Stimulated activated CD4-positive, alpha-beta T cell treated with anti-CD3 and anti-CD28 coated beads, Interleukin-4, amount 100 ng/mL, for 1 hour (primary cell): ENCODE measurements around the gene TBL1XR1.
A peak's percentile ranks its signal among the peaks of the same experiment; 100 is the strongest.
"Not testable (repeated sequence)": the region's sequence is repeated elsewhere in the genome, so short reads cannot be mapped to it uniquely, and the experiment has no call there.

ENCODE experiments used
- DNase-seq: peaks from one replicate; pipeline ENCODE4 v3.0.0-alpha.2; 2020

Gene TBL1XR1

GRCh38 chr3:177056927-177057326 lies 140.4 kb downstream of the TBL1XR1 start:
- DNase-seq = no peak

GRCh38 chr3:177055605-177056571 lies 141.4 kb downstream of the TBL1XR1 start:
- no peak for DNase-seq

GRCh38 chr3:177053107-177053506 lies 144.2 kb downstream of the TBL1XR1 start:
- no peak for DNase-seq

GRCh38 chr3:177051411-177051810 lies 145.9 kb downstream of the TBL1XR1 start:
- no peak for DNase-seq

GRCh38 chr3:177050501-177051237 lies 146.6 kb downstream of the TBL1XR1 start:
- DNase-seq = no peak

GRCh38 chr3:177045767-177046166 lies 151.5 kb downstream of the TBL1XR1 start:
- DNase-seq = no peak

GRCh38 chr3:177045222-177045621 lies 152.1 kb downstream of the TBL1XR1 start:
- no peak for DNase-seq

- DNase-seq = no peak
Observed at GRCh38 chr3:177041730-177042551, 155.3 kb downstream of the TBL1XR1 start.

- DNase-seq = no peak
Observed at GRCh38 chr3:177041021-177041729, 156.1 kb downstream of the TBL1XR1 start.

GRCh38 chr3:177039490-177040274 lies 157.6 kb downstream of the TBL1XR1 start:
- no peak for DNase-seq

- DNase-seq = peak; percentile 16
Observed at GRCh38 chr3:177037241-177037640, 160.0 kb downstream of the TBL1XR1 start.

GRCh38 chr3:177035676-177036075 lies 161.6 kb downstream of the TBL1XR1 start:
- no peak for DNase-seq

- DNase-seq = no peak
Observed at GRCh38 chr3:177034832-177035475, 162.3 kb downstream of the TBL1XR1 start.

GRCh38 chr3:177026505-177027277 lies 170.6 kb downstream of the TBL1XR1 start:
- no peak for DNase-seq

- no peak for DNase-seq
Observed at GRCh38 chr3:177015881-177016280, 181.4 kb downstream of the TBL1XR1 start.

- DNase-seq = no peak
Observed at GRCh38 chr3:177013681-177014280, 183.5 kb downstream of the TBL1XR1 start.

GRCh38 chr3:177005718-177006405 lies 191.4 kb downstream of the TBL1XR1 start:
- no peak for DNase-seq

GRCh38 chr3:177000159-177000558 lies 197.1 kb downstream of the TBL1XR1 start:
- DNase-seq = not testable (repeated sequence)

- DNase-seq = no peak
Observed at GRCh38 chr3:176995946-176996345, 201.3 kb downstream of the TBL1XR1 start.
